Smooth muscle cell (in vitro differentiated cells): Measurements from ENCODE around the gene FOXE3. TPM values are rescaled to one million over a fixed set of nuclear protein-coding genes. Genes with fewer than 3 reads are reported as not detected.

Experiments used
- DNase-seq: peaks from one replicate; lab custom pipeline; 2025; ENCODE audit not compliant: unreplicated experiment; lab: John Stamatoyannopoulos, UW
- H2AFZ ChIP-seq: fragments of 200-600 bp; sonication (generic); 2 replicates; pipeline ENCODE4 v1.6.0; 2016; ENCODE audit warnings: antibody characterized with exemption, low read depth, mild to moderate bottlenecking
- H3F3A ChIP-seq: fragments of 200-600 bp; sonication (generic); 2 replicates; pipeline ENCODE4 v1.6.0; 2017; ENCODE audit warnings: antibody characterized with exemption, low read depth
- H3K27ac ChIP-seq: fragments of 200-600 bp; sonication (generic); 2 replicates; pipeline ENCODE4 v1.5.1; 2016; ENCODE audit warnings: low read depth, mild to moderate bottlenecking
- H3K27me3 ChIP-seq: fragments of 200-600 bp; sonication (generic); 2 replicates; pipeline ENCODE4 v1.6.1; 2016; ENCODE audit warnings: low read depth, mild to moderate bottlenecking
- H3K36me3 ChIP-seq: fragments of 200-600 bp; sonication (generic); 2 replicates; pipeline ENCODE4 v1.5.1; 2016; ENCODE audit warnings: low read depth
- H3K4me1 ChIP-seq: fragments of 200-600 bp; sonication (generic); 2 replicates; pipeline ENCODE4 v1.5.1; 2016; ENCODE audit warnings: low read depth
- H3K4me2 ChIP-seq: fragments of 200-600 bp; sonication (generic); 2 replicates; pipeline ENCODE4 v1.6.0; 2016; ENCODE audit warnings: mild to moderate bottlenecking
- H3K4me3 ChIP-seq: fragments of 200-600 bp; sonication (generic); 2 replicates; pipeline ENCODE4 v1.5.1; 2016; ENCODE audit warnings: mild to moderate bottlenecking
- H3K79me2 ChIP-seq: fragments of 200-600 bp; sonication (generic); 2 replicates; pipeline ENCODE4 v1.6.0; 2016; ENCODE audit warnings: low read depth, mild to moderate bottlenecking
- H3K9ac ChIP-seq: fragments of 200-600 bp; sonication (generic); 2 replicates; pipeline ENCODE4 v1.6.0; 2016; ENCODE audit warnings: low read depth
- H3K9me3 ChIP-seq: fragments of 200-600 bp; sonication (generic); replicated peaks from 2 replicates; pipeline ENCODE4 v1.5.1; 2016; ENCODE audit warnings: low read depth
- H4K20me1 ChIP-seq: fragments of 200-600 bp; sonication (generic); 2 replicates; pipeline ENCODE4 v1.6.0; 2016; ENCODE audit warnings: low read depth
- CTCF ChIP-seq: fragments of 200-600 bp; sonication (generic); IDR thresholded peaks from 2 replicates; pipeline ENCODE4 v1.5.1; 2017; ENCODE audit warnings: borderline replicate concordance, mild to moderate bottlenecking, antibody characterized with exemption; ENCODE audit not compliant: insufficient read depth, poor library complexity, severe bottlenecking
- WGBS: methylation state at CpG from one replicate; pipeline ENCODE4 v1.1.7; 2016; ENCODE audit warnings: low lambda C conversion rate; 5-methylcytosine and 5-hydroxymethylcytosine counted together
- polyA plus RNA-seq: library from polyadenylated mRNA; unstranded; fragments of >200 nt; fragmentation: Nextera tagmentation; extraction: Ambion mirVana; gene quantifications from 2 replicates; pipeline ENCODE4 v1.2.1, GENCODE V29; 2016
- total RNA-seq: library from RNA; depleted of rRNA; stranded (reverse); fragments of >200 nt; gene quantifications from 2 replicates; pipeline ENCODE4 v1.2.3, GENCODE V29; 2014

FOXE3 gene
- total and polyA plus RNA-seq, 2 experiments from 2014 or later: not detected

GRCh38 chr1:47407481-47407880 lies 8.6 kb upstream of the FOXE3 start:
- no peaks in the 10 kb centered on the region for H3K79me2 ChIP-seq
- H3K9me3 ChIP-seq: no peaks in the 10 kb centered on the region
- no peaks in the 10 kb centered on the region for H3K36me3 ChIP-seq
- H4K20me1 ChIP-seq: no peaks in the 10 kb centered on the region
- H3K4me2 ChIP-seq: no peak overlapping the region
- 82% methylated on average over 3 of the region's 3 CpGs for WGBS
- no peak for TF ChIP-seq CTCF
- H3K4me1 ChIP-seq: peaks cover 4% of the 10 kb centered on the region
- no peak overlapping the region for H3K9ac ChIP-seq
- H3K27me3 ChIP-seq: peaks cover 32% of the 10 kb centered on the region
- no peak overlapping the region for H2AFZ ChIP-seq
- no peak overlapping the region for H3K4me3 ChIP-seq
- no peak for DNase-seq
- H3K27ac ChIP-seq: no peak overlapping the region
- no peaks in the 10 kb centered on the region for H3F3A ChIP-seq

- Histone ChIP-seq H2AFZ (no peak overlapping the region), H4K20me1 (no peaks in the 10 kb centered on the region), H3K4me2 (no peak overlapping the region), H3K4me1 (peaks cover 4% of the 10 kb centered on the region), H3K79me2 (no peaks in the 10 kb centered on the region), H3F3A (no peaks in the 10 kb centered on the region), H3K27me3 (peaks cover 34% of the 10 kb centered on the region), H3K9me3 (no peaks in the 10 kb centered on the region), H3K36me3 (no peaks in the 10 kb centered on the region), H3K27ac (no peak overlapping the region), H3K4me3 (no peak overlapping the region), H3K9ac (no peak overlapping the region)
- TF ChIP-seq CTCF: no peak
- no peak for DNase-seq
- 47% methylated on average over 12 of the region's 12 CpGs for WGBS
These were observed 6.6 kb upstream of the FOXE3 start for GRCh38 chr1:47409311-47410067.

GRCh38 chr1:47410068-47410455 lies 6.0 kb upstream of the FOXE3 start:
- Histone ChIP-seq H3K27ac (no peak overlapping the region), H2AFZ (no peak overlapping the region), H3K4me3 (no peak overlapping the region), H3K27me3 (peaks cover 38% of the 10 kb centered on the region), H3K4me2 (no peak overlapping the region), H3K9ac (no peak overlapping the region), H3K9me3 (no peaks in the 10 kb centered on the region), H3K36me3 (no peaks in the 10 kb centered on the region), H3F3A (no peaks in the 10 kb centered on the region), H3K4me1 (peaks cover 4% of the 10 kb centered on the region), H4K20me1 (no peaks in the 10 kb centered on the region), H3K79me2 (no peaks in the 10 kb centered on the region)
- no peak for TF ChIP-seq CTCF
- 85% methylated on average over 3 of the region's 3 CpGs for WGBS
- DNase-seq: no peak

GRCh38 chr1:47411436-47411835 lies 4.6 kb upstream of the FOXE3 start:
- WGBS: 18% methylated on average over 2 of the region's 2 CpGs
- no peaks in the 10 kb centered on the region for H3K79me2 ChIP-seq
- H3K9ac ChIP-seq: no peak overlapping the region
- no peak overlapping the region for H3K4me2 ChIP-seq
- H3K4me3 ChIP-seq: no peak overlapping the region
- peaks cover 40% of the 10 kb centered on the region for H3K27me3 ChIP-seq
- no peaks in the 10 kb centered on the region for H3K9me3 ChIP-seq
- DNase-seq: no peak
- no peaks in the 10 kb centered on the region for H4K20me1 ChIP-seq
- H2AFZ ChIP-seq: no peak overlapping the region
- H3K4me1 ChIP-seq: peaks cover 4% of the 10 kb centered on the region
- no peaks in the 10 kb centered on the region for H3K36me3 ChIP-seq
- no peaks in the 10 kb centered on the region for H3F3A ChIP-seq
- H3K27ac ChIP-seq: no peak overlapping the region
- TF ChIP-seq CTCF: no peak
